Suppressor macrophage (primary cell): Measurements from ENCODE around the gene GTF2F2.
A peak's percentile ranks its signal among the peaks of the same experiment; 100 is the strongest.
"Not testable (repeated sequence)": the region's sequence is repeated elsewhere in the genome, so short reads cannot be mapped to it uniquely, and the experiment has no call there.

Experiments
- DNase-seq, 4 experiments: peaks; one replicate each; pipeline ENCODE4 v3.0.0-alpha.2; 2020 to 2022

Gene GTF2F2

DNA sequence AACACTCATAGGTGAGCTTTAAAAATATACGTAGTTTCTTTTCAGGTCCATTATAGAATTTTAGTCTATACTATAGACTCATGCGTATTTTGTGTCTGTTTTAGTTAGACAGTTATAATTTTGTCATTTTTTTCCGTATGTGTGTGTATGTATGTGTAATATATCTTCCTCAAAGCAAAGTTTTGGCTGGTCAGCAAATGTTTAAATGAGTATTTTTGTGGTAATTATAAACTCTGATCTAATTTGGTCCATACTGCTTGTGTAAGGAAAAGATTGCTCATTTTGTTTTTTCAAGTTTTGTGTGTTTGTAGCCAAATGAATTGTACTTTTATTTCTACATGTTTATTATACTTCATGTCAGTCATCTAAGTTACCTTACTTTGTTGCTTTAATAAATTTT lies 60.0 kb downstream of the GTF2F2 start:
- peak in 2 of 4 experiments; percentile 13 to 20 for DNase-seq

DNA sequence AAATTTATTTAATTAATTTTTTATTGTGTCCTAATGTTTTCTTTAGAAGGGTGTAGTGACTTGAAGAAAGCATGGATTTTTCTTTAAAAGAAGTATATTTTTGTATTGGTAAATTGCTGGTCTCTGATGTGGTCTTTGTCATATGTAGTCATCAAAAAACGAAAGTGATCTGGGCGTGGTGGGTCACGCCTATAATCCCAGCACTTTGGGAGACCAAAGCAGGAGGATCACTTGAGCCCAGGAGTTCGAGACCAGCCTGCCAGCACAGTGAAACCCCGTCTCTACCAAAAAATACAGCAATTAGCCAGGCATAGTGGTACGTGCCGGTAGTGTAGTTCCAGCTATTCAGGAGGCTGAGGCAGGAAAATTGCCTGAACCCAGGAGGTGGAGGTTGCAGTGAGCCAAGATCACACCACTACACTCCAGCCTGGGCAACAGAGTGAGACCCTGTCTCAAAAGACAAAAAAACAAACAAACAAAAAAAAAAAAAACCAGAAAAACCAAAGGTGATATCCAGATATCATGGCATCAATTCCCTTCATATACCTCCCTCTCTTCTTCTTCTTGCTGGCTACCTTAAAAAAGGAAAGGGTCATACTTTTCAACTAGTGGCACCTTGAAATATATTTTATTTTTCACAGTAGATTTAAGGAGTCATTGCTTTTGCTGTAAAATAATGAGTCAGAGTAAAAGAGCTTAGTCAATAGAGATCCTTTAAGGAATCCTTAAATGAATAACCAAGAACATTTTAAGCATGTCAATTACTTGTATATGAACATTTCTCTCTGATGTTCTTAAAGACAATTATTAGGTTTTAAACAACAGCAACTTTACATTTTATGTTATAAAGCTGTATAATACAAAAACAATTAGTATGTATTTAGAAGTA lies 60.6 kb downstream of the GTF2F2 start:
- DNase-seq, result no peak

DNA sequence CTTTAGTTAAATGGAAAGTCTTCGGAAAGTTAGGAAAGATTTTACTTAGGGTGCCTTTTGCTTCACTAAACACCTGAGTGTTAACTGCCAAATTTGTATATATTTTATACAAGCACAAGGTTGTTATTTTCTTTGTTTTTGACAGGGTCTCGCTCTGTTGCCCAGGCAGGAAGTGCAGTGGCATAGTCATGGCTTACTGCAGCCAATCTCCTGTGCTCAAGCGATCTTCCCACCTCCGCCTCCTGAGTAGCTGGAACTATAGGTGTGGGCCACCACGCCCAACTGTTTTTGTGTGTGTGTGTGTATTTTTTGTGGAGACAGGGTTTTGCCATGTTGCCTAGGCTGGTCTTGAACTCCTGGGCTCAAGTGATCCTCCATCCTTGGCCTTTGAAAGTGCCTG lies 64.4 kb downstream of the GTF2F2 start:
- DNase-seq, result no peak

DNA sequence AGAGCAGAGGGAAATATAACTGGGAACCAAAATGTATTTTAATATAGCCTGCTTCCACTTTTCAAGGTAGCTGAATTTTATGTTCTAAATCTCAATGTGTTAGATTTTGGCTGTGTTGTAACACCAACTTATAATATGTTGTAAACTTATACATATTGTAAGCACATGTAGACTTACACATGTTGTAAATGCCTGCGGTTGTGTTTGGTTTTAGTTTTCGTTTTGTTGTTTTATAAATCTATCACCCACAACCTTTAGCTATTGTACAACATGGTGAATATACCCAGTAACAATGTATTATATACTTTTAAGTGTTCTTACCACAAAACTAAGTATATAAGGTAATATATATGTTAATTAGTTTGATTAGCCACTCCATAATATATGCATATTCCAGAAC lies 65.0 kb downstream of the GTF2F2 start:
- no peak for DNase-seq

DNA sequence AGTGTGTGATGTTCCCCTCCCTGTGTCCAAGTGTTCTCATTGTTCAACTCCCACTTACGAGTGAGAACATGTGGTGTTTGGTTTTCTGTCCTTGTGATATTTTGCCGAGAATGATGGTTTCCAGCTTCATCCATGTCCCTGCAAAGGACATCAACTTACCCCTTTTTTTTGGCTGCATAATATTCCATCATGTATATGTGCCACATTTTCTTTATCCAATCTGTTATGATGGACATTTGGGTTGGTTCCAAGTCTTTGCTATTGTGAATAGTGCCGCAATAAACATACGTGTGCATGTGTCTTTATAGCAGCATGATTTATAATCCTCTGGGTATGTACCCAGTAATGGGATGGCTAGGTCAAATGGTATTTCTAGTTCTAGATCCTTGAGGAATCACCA lies 68.8 kb downstream of the GTF2F2 start:
- DNase-seq, result not testable (repeated sequence)

DNA sequence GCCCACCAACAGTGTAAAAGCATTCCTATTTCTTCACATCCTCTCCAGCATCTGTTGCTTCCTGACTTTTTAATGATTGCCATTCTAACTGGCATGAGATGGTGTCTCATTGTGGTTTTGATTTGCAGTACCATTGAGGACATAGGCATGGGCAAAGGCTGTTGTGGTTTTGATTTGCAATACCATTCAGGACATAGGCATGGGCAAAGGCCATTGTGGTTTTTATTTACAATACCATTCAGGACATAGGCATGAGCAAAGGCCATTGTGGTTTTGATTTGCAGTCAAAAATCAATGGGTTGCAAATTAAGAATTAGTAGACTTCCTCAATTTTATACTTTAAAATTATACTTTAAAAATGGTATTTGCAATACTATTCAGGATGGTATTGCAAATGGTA lies 69.2 kb downstream of the GTF2F2 start:
- peak in 3 of 4 experiments; percentile 11 to 52 (median 12) for DNase-seq

DNA sequence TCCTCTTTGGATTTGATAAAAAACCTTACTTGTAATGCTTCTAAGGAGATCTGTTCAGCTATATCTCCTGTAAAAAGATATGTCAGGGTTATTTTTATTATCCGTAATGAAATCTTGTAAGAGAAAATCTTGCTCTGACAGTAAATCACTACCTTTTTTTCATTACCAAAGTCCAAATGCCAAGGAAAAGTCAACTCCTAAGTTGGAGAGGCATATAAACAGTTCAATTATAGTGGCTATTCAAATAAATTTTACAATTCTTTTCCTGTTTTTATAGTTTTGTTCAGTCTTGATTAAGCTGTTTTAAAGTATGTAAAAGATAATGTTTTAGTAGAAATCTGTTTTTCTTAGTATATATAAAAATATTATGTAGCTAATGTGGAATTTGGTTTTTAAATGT lies 71.6 kb downstream of the GTF2F2 start:
- no peak for DNase-seq

DNA sequence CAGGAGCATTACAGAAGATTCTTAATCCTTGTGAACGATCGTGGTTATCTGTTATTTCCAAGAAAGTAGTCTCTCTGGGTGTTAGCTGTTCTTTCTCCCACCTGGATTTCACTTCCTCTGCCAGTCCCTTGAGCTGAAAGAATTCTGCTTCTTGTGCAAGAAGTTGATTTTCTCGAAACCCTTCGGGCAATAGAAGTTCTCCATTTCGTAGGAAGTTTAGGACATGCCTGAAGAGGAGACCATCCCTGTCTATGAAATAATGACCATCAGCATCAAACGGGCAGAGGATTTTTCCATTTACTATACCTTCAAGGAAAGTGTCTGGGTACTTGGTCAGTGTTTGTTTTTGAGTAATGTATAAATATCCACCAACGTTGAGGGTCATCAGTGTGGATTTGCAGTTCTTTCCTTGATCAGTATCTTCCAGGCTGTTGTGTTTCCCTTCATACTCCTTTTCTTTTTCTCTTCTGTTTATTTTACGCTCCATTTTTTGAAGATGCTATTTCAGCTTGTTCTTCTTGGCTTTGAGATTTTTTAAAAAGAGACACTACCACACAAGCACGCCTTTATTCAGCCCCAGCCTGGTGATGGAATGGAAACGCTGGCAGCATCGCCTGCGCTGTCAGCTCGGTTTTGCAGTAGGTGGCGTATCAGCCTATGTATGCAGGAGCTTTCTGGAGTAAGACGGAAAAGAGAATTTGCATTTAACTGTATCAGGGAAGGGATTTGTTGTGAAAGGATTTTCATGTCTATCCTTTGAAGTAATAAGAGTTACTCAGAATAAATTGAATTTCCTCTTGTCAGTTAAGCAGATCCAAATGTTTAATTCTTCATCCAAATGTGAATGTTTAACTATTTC lies 74.0 kb downstream of the GTF2F2 start:
- DNase-seq, result peak; percentile 9 to 55 (median 45)

DNA sequence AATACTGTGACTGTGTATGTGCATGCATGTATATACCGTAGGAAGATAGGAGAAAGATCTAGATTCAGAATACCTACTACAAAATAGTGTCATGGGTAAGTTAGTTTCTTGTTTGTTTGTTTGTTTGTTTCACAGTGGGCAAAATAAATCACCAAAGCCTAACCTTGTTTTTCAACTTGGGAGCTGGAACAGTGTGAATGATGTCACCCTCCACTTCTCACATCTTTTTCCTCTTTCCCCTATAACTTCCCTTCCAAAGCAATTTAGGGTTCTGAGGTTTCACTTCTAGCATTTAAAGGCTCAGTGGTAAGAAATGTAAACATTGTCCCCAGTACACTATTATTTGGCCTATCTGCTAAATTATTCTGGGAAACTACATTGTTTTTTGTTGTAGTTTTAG lies 75.1 kb downstream of the GTF2F2 start:
- DNase-seq, result peak; percentile 33 to 71 (median 50)

DNA sequence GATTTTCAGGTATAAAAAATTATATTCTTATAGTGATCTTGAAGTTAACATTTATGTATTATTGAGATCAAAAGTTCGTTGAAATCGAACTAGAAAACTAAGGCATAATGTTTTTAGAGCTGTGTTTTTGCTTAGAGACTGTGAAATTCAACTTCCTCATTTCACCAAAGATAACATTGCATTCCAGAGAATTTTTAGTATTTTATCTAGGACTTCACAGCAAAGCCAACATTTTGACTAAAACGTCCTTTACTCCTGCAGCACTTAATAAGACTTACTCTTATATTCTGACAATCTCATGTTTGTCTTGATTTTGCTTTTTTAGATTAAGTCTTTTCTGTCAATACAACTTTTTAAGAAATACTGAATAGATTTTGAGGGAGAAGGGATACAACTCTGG lies 75.8 kb downstream of the GTF2F2 start:
- peak in 1 of 4 experiments; percentile 20 for DNase-seq

DNA sequence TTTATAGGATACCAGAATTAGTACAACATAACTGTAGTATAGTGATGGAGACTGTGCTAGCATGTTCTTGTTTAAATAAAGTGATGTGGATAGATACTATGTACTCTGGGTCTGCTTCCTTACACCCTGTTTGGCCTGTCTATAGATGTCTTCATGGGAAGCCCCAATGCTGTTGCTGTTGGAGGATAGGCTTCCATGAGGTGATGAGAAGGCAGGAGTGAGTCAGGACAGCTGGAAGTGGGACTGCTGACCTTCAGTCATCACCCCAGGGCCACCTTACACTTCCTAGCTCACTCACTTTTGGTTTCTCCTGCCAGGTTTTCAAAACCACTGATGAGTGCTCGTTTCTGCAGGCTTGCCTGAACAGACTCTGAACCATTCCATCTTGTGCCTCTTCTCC lies 76.3 kb downstream of the GTF2F2 start:
- no peak for DNase-seq

DNA sequence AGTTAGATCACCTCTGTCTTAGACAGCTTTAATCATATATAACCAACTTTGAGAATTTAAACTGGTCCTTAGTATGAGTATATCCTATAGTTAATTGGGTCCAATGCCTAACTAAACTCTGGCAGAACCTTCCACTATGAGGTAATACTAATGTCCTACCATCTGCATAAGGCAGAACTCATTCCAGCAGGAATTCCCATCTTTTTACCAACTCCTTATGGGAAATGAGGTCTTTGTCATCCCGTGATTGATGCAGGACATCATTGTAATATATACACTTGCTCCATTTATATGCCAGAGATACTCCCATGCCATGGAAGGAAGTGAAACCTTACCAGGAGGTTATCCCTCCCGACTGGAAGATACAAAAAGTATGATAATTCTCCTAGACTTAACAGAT lies 77.7 kb downstream of the GTF2F2 start:
- no peak for DNase-seq

DNA sequence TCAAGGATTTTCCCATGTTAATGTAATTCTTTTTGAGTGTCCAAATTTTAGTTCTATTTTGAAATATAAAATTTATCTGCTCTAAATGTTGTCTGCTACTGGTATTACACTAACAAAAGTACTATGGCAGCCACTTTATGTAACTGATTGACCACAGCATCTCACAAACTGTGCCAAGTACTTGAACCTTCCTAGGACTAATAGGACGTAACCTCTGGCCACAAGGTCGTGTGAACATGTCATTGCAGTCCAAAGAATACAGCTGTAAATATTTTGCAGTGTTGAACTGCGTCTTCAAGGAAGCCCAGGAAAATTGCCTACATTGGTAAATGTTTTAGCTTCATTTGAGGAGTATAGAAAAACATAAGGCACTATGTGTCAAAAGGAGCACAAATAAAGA lies 78.6 kb downstream of the GTF2F2 start:
- DNase-seq, result no peak

DNA sequence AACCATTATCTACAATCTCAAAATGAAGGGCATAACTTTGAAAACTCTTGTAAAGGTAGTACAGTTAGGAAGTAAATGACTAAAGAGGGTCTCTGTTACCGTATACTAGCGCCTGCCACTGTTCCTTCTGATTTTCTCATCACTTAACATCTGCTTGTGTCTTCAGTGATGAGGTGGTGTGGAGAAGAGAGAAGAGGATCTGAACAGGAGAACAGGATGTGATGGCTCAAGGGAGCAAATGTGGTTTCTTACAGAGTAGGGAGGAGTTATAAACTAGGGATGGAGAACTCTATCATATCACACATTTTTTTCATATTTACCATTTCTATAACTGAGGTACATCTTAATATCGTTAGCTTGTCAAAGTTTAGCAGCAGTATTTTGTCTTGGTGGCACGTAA lies 79.4 kb downstream of the GTF2F2 start:
- no peak for DNase-seq

DNA sequence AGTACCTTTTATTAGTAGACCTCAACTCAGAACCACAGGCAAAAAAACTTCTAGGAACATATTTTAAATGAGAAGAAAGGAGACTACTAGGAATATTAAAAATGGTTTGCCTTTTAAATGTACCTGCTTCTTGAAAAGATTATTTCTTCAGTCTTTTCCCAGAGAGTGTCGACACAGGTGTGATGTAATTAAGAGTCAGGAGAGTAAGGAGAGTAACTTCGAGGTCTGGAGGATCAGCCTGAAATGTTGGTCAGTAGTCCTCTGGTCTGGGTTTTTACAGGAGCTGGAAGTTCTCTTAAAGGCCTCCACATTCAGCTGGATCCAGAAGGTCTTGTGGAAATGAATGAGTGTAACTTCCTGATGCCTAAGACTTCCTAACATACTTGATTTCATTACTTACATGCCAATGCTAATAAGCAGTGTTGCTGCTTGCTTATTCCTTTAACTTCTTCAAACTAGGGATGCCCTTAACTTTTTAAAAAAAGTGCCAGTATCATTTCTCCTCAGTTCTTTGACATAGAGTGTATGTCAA lies 80.5 kb downstream of the GTF2F2 start, which contains the start of gene KCTD4:
KCTD4 (minus strand) TSS at position 345 of the 532 bp plus-strand sequence. CDS start 6,478 bp downstream, outside the sequence.
- DNase-seq, result no peak

DNA sequence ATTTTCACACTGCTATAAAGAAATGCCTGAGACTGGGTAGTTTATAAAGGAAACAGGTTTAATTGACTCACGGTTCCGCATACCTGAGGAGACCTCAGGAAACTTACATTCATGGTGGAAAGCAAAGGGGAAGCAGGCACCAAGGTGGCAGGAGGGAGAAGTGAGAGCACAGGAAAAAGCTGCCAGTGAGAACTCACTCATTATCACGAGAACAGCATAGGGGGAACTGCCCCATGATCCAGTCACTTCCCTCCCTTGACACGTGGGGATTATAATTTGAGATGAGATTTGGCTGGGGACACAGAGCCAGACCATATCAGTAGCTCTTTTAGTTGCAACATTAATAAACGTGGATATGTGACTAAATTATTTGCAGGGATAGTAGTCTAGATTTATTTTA lies 84.8 kb downstream of the GTF2F2 start:
- DNase-seq, result peak in 3 of 4 experiments; percentile 32 to 40 (median 34)

DNA sequence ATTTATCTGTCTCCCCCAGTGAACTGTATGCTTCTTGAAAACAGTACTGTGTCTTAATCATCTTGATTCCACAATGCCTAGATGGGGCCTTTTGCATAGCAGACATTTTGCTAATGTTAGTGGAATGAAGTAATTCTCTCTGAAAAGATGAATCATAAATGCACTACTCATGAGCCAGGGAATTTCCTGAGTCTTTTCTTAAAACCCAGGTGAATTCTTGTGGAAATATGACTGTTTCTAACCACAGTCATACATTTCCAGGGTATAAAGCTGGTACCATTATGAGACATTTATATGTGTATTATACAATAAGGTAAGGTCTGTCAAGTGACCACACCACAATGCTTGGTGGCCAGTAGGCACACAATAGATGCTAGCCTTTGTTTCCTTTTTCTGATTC lies 86.0 kb downstream of the GTF2F2 start:
- DNase-seq, result peak in 2 of 4 experiments; percentile 36 to 45

DNA sequence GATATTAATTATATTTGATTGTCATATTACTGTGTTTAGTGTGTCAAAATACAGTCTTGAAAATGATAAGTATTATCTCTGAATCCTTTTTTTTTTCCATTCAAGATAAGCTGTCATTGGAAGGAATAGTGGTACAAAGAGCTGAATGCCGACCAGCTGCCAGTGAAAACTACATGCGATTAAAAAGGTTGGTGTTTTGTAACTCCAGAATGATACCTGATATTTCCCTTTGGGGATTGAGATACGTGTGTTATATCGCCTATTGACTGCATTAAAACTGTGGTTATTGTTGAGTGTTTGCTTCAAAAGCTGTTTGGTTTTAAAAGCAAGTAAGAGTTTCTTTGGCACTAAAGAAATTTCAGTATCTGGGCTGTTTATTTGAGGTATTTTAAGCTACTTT lies 87.0 kb downstream of the GTF2F2 start:
- DNase-seq, result no peak

DNA sequence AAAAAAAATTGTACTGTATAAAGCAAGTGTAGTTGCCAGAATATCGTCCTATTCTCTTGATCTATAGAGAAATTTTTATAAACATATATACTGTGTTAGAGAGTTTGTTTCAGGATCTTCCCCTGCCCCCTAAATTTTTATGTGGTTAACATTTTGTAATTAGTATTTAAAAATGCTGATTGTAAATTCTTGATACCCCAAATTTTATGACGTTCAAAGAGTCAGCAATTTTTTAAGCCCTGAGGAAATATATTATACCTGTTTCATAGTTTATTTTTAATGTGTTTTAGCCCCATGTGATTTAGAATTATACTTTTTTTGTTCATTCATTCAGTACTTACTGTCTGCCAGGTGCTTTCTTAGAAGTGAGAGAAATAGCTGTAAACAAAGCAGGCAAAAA lies 87.8 kb downstream of the GTF2F2 start:
- no peak for DNase-seq

DNA sequence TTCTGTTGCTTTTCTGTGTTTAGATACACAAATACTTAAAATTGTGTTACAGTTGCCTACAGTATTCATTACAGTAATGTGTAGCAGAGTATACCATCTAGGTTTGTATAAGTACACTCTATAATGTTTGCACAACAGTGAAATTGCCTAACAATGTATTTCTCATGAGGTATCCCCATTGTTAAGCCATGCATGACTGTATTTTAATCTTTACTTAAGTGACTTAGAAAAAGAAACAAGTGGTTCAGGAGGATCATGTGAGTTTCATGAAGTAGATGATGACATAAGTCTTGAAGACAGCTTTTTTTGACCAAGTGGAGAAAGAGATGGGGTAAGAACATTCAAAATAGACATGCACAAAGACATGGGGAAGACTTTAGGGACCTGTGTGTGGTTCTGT lies 88.9 kb downstream of the GTF2F2 start:
- peak in 3 of 4 experiments; percentile 31 to 80 (median 76) for DNase-seq

DNA sequence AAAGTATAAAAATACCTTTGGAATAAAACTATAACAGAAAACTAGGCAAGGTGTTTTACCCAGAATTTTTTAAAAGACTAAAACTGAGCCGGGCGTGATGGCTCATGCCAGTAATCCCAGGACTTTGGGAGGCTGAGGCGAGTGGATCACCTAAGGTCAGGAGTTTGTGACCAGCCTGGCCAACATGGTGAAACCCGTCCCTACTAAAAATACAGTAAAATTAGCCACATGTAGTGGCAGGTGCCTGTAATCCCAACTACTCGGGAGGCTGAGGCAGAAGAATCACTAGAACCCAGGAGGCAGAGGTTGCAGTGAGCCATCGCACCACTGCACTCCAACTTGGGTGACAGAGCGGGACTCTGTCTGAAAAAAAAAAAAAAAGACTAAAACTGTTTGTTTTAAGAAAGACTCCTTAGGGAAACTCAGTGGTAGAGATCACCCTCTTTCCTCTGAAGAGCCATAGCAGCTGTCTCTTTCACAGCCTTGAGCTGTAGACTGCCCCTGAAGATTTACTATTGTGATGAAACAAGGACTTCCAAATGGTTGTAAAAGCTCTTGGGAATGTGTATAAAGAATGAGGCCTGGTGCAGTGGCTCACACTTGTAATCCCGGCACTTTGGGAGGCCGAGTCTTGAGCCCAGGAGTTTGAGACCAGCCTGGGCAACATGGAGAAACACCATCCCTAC lies 95.2 kb downstream of the GTF2F2 start:
- no peak for DNase-seq

DNA sequence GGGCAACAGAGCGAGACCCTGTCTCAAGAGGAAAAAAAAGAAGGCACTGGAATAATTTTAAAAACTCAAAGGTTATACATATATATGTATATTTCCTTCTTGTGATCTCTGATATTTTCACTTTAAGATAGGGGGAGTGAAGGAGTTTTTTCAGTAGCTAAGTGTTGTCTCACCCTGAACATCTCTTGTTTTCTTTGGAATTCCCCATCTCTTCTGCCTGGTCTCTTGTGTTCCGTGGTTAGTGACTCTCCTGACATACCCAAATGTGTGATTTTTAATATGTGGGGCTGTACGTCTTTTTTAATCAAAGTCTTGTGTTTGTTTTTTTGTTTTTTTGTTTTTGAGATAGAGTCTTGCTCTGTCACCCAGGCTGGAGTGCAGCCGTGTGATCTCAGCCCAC lies 95.9 kb downstream of the GTF2F2 start:
- no peak for DNase-seq

DNA sequence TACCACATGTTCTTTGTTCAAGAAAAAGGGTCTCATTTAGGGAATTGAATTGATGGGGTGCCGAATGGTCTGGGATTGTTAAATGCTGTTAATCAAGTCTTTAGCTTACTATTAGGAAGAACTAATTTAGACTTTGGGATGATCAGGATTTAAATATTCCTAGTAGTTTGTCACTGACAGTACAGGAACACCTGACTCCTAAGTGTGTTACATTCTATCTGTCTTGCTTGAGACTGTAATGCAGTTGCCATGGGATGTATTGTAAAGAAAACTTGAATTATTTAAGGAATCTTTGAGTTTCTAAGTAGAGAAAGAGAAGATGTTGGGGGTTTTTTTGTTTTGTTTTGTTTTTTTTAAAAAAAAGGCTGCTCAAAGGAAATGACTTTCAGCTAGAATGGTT lies 98.4 kb downstream of the GTF2F2 start:
- no peak for DNase-seq
